GM19240 (cell line): ENCODE data around the gene CELA3B.
"Not testable (repeated sequence)": the region's sequence is repeated elsewhere in the genome, so short reads cannot be mapped to it uniquely, and the experiment has no call there.

Experiments
- DNase-seq: peaks from one replicate; pipeline ENCODE4 v3.0.0; 2011; ENCODE audit warnings: low spot score; ENCODE audit not compliant: insufficient read length

The CELA3B gene

DNA sequence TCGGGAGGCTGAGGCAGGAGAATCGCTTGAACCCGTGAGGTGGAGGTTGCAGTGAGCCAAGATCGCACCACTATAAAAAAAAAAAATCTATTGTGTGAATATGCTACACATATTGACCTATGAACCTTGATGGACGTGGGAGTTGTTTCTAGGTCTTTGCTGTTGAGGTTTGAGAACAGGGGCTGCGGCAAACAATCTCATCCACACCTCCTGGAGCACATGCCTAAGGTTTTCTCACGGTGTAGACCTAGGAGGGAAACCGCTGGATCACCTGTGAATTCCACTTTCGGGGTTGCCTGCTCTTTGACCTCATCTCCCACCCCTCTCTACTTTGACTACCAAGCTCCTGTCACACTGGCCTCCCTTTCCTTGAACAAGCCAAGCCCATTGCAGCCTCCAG lies 1.5 kb upstream of the CELA3B start:
- DNase-seq, result not testable (repeated sequence)

DNA sequence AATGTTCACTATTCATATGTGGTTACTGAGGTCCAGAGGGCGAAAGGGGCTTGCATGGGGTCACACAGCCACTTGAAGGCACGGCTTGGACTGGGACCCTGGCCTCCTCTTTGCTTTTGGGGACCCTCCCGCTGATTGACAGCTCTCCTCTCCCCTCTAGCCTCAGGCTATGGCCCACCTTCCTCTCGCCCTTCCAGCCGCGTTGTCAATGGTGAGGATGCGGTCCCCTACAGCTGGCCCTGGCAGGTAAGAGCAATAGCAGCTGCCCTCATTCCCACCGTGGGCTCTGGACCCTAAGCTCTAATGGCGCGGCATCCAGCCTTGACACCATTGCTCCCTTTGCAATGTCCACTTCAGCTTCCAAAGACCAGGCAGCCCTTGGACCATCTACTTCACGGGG lies 1.4 kb downstream of the CELA3B start:
- not testable (repeated sequence) for DNase-seq

DNA sequence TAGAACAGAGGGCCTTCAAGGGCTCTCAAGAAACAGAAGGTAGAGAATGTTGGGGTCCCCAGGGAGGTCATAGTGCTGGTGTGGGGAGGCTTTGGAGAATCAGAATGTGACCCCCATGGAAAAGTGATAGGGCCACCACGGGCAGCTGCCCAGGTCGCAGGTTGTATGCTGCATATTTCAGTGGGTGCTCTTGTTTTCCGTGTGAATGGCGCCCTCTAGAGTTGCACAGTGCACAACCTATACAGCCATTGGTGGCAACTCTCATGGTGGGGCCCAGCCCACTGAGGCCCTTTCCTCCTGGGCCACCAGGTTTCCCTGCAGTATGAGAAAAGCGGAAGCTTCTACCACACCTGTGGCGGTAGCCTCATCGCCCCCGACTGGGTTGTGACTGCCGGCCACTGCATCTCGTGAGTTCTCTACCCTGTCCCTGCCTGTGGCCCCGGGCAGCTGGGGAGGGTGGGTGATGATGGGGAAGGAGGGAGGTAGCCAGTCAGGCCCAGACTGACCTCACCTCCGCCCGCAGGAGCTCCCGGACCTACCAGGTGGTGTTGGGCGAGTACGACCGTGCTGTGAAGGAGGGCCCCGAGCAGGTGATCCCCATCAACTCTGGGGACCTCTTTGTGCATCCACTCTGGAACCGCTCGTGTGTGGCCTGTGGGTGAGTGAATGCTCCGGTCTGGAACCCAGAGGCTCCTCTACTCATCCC lies 3.8 kb downstream of the CELA3B start:
- not testable (repeated sequence) for DNase-seq

DNA sequence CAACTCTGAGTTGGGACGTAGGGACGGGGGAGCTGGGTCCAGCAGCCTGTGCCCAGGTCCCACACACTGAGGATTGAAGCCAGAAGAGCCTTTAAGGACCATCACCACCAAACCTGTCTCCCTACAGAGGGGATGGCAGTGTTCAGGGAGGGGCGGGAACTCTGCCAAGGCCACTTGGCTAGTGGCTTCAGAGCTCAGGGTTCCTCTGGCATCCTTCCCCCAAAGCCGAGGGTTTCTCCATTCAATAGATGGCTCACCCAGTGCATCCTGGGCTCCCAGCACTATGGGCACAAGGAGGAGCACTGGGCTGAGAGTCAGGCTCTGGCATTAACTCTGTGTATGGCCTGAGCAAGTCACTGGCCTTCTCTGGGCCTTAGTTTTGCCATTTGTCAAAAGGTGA lies 4.4 kb downstream of the CELA3B start:
- not testable (repeated sequence) for DNase-seq

DNA sequence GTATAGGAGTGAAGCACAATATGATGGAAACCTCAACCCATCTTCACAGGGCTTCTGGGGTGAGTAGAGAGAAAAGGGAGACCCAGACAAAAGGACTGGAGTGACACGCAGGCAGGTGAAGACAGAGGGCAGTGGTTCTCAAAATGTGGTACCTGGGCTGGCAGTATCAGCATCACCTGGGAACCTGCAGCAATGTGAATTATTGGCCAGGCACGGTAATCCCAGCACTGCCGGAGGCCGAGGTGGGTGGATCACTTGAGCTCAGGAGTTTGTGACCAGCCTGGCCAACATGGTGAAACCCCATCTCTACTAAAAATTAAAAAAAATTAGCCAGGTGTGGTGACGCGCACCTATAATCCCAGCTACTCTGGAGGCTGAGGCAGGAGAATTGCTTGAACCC lies 5.3 kb downstream of the CELA3B start:
- not testable (repeated sequence) for DNase-seq

DNA sequence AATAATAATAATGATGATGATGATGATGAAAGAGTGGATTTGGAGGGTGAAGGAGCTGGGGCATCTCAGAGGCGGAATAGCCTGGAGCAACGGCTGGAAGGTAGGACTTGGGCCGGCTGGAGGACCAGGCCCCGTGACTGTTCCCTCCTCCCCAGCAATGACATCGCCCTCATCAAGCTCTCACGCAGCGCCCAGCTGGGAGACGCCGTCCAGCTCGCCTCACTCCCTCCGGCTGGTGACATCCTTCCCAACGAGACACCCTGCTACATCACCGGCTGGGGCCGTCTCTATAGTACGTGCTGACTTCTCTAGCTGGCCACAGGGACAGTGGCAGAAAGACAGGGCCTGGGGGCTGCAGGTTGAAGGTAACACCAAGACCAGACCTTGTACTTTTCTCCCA lies 6.7 kb downstream of the CELA3B start:
- DNase-seq, result not testable (repeated sequence)

DNA sequence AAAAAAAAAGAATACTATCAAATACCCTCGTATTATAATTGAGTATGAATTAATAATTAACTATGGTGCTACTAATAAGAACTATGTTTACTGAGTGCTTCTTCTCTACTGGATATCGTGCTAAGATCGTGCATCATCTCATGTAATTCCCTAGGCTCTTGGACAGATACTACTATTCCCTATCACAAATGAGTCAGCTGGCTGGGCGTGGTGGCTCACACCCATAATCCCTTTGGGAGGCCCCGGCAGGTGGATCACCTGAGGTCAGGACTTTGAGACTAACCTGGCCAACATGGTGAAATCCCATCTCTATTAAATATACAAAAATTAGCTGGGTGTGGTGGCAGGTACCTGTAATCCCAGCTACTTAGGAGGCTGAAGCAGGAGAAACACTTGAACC lies 9.1 kb downstream of the CELA3B start:
- not testable (repeated sequence) for DNase-seq

DNA sequence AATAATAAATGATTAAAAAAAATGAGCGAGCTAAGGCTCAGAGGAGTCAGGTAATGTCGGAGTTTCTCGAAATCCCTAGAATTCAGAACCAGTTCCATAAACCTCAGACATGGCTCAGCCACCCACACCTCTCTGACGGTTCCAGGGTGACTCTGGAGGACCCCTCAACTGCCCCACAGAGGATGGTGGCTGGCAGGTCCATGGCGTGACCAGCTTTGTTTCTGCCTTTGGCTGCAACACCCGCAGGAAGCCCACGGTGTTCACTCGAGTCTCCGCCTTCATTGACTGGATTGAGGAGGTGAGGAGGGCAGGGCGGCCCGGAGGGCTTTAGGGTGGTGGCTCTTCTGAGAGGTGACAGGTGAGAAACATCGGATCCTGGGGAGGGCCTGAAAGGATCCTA lies 9.6 kb downstream of the CELA3B start:
- not testable (repeated sequence) for DNase-seq

DNA sequence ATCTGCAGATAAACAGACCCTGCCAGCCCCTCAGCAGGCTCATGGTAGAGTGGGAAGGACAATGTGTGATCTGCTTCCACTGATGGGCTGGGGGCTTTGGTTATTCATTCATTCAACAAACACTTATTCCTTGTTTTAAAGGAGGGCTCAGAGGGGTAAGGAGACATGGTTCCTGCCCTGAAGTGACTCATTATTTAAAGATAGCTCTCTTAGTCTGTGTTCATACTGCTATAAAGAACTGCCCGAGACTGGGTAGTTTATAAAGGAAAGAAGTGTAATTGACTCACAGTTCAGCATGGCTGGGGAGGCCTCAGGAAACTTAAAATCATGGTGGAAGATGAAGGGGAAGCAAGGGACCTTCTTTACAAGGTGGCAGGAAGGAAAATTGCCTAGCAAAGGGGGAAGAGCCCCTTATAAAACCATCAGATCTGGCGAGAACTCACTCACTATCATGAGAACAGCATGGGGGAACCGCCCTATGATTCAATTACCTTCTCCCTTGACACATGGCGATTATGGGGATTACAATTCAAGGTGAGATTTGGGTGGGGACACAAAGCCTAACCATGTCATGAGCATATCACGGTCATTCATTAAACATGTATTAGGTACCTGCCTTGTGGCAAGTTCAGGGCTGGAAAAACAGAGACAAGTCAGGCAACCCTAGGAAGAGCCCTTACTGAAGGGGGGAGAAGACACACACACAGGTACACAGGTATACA lies 13.0 kb downstream of the CELA3B start:
- not testable (repeated sequence) for DNase-seq

DNA sequence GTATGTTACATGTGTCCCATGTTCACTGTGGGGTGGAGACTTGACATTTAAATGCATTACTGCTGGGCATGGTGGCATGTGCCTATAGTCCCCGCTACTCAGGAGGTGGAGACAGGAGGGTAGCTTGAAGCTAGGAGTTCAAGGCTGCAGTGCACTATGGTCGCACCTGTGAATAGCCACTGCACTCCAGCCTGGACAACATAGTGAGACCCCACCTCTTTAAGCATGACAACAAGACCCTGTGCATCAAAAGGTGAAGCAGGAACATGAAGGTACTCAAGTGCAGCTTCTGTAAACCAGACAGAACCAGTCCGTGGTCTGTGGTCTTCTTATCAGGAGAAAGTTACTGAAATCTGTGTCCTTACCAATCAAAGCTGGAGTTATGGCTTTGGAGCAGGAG lies 15.4 kb downstream of the CELA3B start:
- not testable (repeated sequence) for DNase-seq

DNA sequence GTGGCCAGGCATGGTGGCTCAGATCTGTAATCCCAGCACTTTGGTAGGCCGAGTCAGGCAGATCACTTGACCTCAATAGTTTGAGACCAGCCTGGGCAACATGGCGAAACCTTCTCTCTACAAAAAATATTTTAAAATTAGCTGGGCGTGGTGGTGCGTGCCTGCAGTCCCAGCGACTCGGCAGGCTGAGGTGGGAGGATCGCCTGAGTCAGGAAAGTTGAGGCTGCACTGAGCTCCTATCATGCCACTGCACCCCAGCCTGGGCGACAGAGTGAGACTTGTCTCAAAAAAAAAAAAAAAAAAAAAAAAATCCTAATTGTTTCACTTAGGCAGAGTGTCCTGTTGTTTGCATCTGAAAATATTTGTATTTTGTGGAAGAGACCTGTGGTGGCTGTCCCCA lies 17.9 kb downstream of the CELA3B start:
- DNase-seq, result not testable (repeated sequence)

DNA sequence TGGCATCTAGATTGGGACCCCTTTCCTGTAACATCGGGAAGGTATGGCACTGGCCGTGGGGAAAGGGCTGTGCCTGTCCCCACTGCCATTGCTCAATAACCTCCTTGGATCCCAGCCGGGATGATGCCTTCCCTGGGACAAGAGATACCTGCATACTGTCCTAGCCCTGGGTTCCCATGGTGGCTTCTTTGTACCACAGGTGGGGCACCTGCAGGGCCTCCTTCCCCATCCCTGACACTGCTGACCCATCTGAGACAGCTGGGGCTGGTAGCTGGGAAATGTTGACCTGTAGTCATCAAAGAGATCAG lies 19.8 kb downstream of the CELA3B start:
- not testable (repeated sequence) for DNase-seq

DNA sequence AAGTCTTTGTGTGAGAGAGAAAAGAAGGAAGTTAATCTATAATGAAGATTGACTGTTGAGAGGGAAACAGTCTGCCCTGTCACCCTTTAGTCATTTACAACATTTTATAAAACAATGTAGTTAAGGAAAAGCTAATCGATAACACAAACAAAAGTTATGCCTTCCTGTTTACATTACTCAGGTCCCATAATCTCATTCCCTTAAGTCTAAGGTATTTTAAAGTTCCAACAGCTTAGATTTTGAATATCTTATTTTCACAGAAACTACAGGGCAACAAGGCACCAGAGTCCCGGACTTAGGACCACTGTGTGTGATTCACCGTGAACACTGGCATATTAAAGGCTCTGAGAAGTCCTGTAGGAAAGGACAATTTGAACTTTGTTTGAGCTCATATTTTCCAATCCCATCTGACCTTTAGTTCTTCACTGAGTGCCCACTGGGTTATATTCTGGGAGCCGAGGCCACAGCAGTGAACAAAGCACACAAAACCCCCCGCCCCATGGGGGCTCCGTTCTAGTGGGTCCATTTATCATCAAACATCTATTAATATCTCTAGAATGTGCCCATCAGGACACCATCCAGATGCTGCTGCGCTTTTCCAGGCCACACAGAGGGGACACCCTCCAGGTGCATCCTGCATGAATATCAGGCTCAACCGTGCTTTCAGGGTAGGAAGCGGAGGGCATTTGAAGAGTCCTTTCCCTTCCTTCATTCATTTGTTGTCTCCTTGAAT lies 21.2 kb downstream of the CELA3B start:
- not testable (repeated sequence) for DNase-seq

DNA sequence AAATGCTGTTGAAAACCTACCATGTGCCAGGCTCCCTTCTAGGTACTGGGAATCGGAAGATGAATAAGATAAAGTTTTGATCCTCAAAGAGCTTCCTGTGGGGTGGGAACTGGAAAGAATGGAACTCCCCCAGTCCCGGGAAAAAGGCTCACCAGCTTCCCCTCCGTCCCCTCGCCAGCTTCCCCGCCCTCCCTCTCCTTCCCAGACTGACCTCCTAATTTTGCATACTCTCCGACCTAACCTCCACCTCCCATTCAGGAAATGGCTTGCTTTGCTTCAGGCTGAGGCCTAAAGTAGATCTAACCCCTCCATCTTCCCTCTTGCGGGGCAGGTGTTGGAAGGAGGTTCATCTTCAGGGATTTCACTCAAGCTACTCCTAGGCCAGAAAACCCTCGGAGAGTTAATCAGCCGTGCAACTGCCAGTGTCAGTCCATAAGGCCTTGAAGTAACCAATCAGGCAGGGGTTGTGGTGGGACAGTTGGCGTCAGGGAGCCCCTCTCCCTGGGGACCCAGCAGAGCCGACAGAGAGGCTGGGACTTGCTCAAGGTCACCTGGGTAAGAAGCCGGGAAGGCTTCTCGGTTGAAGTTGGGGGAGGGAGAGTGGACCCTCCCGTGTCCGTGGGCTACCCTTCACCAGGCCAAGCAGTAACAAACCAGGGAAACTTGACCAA lies 21.9 kb downstream of the CELA3B start:
- DNase-seq, result not testable (repeated sequence)

DNA sequence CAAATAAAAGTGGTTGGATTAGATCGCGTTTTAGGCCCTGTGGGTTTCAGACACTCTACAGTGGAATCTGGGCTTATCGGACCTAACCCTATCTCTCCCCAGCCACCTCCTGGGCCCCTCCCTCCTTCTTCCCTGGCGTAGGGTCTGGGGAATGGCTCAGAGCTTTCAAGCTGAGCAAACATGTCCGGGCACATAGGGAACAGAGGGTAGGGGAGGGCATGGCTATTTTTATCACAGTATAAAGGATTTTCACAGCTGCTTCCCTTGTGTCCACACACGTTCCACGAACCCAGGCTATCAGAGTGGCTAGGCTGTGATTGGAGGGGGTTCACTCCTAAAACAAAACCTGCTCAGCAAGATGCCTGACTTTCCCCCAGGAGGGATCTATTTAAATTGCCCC lies 22.8 kb downstream of the CELA3B start:
- not testable (repeated sequence) for DNase-seq

DNA sequence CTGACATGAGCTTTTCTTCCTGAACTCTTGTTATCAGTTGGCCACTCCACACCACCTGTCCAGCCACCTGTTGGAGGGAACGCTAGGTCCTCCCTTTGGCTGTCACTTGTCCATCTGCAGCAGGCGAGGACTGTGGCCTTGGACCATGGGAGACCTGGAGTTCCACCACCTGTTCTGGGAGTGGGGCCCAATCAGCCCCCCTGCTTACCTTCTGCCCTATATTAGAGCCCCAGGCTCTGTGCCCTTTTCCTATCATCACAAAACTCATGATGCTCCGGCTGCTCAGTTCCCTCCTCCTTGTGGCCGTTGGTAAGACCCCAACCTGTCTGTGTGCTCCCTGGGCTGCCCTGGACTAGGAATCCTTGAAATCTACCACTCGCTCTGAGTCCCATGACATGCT lies 24.6 kb downstream of the CELA3B start, which contains the start of gene CELA3A:
TSS of gene CELA3A (plus strand) at position 249 of the 400 bp plus-strand sequence. CDS start at position 267, 18 bp downstream.
- DNase-seq, result no peak

DNA sequence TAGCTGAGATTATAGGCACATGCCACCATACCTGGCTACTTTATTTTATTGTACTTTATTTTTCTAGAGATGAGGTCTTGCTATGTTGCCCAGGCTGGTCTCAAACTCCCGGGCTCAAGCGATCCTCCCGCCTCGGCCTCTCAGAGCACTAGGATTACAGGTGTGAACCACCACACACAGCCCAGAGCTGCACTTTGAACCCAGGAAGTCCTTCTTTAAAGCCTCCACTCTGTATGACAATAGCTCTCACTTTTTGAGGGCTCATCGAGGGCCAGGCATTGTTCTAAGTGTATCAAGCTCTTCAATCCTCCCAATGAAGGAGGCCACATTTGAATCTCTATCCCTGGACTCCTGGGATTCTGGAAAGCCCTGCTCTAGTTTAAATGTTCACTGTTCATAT lies 25.6 kb downstream of the CELA3B start:
- not testable (repeated sequence) for DNase-seq

DNA sequence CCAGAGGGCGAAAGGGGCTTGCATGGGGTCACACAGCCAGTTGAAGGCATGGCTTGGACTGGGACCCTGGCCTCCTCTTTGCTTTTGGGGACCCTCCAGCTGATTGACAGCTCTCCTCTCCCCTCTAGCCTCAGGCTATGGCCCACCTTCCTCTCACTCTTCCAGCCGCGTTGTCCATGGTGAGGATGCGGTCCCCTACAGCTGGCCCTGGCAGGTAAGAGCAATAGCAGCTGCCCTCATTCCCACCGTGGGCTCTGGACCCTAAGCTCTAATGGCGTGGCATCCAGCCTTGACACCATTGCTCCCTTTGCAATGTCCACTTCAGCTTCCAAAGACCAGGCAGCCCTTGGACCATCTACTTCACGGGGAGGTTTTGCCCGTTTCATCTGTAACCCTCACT lies 26.1 kb downstream of the CELA3B start:
- DNase-seq, result not testable (repeated sequence)

DNA sequence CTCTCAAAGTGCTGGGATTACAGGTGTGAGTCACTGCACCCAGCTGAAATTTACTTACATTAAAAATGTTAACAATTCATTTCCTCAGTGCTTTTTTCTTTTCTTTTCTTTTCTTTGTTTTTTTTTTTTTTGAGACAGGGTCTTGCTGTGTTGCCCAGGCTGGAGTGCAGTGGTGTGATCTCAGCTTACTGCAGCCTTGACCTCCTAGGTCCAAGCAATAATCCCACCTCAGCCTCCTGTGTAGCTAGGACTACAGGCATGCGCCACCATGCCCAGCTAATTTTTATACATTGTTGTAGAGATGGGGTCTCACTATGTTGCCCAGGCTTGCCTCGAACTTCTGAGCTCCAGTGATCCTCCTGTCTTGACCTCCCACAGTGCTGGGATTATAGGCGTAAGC lies 27.1 kb downstream of the CELA3B start:
- DNase-seq, result not testable (repeated sequence)

DNA sequence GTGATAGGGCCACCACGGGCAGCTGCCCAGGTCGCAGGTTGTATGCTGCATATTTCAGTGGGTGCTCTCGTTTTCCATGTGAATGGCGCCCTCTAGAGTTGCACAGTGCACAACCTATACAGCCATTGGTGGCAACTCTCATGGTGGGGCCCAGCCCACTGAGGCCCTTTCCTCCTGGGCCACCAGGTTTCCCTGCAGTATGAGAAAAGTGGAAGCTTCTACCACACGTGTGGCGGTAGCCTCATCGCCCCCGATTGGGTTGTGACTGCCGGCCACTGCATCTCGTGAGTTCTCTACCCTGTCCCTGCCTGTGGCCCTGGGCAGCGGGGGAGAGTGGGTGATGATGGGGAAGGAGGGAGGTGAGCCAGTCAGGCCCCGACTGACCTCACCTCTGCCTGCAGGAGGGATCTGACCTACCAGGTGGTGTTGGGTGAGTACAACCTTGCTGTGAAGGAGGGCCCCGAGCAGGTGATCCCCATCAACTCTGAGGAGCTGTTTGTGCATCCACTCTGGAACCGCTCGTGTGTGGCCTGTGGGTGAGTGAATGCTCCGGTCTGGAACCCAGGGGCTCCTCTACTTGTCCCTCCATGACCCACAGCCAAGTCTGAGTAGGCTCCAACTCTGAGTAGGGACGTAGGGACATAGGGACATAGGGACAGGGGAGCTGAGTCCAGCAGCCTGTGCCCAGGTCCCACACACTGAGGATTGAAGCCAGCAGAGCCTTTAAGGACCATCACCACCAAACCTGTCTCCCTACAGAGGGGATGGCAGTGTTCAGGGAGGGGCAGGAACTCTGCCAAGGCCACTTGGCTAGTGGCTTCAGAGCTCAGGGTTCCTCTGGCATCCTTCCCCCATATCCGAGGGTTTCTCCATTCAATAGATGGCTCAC lies 28.7 kb downstream of the CELA3B start:
- not testable (repeated sequence) for DNase-seq

DNA sequence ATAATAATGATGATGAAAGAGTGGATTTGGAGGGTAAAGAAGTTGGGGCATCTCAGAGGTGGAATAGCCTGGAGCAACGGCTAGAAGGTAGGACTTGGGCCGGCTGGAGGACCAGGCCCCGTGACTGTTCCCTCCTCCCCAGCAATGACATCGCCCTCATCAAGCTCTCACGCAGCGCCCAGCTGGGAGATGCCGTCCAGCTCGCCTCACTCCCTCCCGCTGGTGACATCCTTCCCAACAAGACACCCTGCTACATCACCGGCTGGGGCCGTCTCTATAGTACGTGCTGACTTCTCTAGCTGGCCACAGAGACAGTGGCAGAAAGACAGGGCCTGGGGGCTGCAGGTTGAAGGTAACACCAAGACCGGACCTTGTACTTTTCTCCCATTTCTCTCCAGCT lies 29.9 kb downstream of the CELA3B start:
- not testable (repeated sequence) for DNase-seq
